RCC 7860 (cell line): ENCODE results near the gene OSBPL5.
A peak's percentile ranks its signal among the peaks of the same experiment; 100 is the strongest.
"Not testable (repeated sequence)": the region's sequence is repeated elsewhere in the genome, so short reads cannot be mapped to it uniquely, and the experiment has no call there.

Experiments
- DNase-seq: peaks from one replicate; pipeline ENCODE4 v3.0.0-alpha.2; 2015; ENCODE audit warnings: low spot score
- FAIRE-seq: peaks from 2 replicates; lab custom pipeline; 2012; peaks lifted over from hg19 to GRCh38; lab: Jason Lieb, UNC

Gene OSBPL5

DNA sequence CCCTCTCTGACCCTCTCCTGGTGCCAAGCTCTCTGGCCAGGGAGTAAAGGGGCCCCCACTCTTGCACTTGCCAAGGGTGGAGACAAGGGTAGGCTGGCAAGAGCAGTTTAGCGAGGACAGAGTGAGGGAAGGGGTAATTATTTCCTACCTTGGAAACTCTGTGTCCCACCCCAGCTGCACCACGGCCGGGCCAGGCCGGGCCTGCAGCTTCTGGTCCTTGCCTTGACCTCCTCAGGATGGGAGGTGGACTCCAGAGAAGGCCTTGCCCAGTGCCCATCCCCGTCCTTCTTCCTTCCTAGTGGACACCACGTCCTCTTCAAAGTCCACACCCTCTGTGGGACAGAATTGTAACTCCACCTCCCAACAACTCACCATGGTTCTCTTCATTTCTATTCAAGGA lies 18.4 kb upstream of the OSBPL5 start:
- no peak for FAIRE-seq
- no peak for DNase-seq

DNA sequence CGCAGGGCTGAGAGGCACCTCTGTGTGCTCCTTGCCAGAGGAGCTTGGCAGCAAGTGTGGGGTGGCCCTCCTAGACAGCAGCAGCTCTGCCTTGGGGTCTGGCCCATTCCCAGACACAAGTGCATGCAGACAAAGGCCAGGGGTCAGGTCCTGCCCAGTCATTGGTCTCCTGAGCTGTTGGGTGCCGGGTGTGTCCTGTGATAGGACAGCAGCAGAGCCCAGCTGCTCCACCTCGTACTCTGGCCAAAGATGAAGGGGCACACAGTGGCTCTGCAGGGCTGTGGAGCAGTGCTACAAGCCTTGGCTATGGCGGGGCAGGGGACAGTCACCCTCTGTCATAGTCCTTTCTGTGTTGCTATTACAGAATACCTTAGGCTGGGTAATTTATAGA lies 17.3 kb upstream of the OSBPL5 start:
- FAIRE-seq (no peak), DNase-seq (no peak)

DNA sequence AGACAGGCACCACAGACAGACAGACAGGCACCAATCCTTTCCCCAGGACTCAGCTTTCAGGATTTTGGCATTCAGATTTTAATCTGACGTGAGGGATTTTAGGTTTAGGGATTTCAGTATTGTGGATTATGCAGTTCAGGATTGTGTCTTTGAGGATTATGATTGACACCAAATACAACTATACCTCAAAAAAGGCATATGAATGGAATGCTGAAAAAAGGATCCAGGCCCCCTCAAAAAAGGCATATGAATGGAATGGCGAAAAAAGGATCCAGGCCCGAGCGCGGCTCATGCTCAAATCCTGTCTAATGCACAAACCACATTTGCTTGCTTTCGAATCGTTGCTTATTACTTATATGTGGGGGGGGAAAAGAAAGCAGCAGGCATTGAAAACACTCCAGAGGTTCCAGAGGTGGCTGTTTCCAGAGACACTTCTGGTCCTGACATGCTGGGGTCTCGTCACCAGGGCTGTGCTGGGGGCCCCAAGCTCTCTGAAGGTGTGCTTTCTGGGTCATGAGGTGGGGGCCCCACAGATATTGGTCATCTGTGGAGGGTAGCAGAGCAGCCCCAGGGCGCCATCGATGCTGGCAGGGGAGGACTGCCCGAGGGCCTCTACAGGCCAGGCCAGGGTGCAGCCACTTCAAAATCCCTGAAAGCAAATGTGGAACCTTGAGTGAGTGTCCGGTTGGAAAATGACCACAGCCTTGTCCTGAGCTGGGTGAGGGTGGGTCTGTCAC lies 16.8 kb upstream of the OSBPL5 start:
- FAIRE-seq: no peak
- no peak for DNase-seq

DNA sequence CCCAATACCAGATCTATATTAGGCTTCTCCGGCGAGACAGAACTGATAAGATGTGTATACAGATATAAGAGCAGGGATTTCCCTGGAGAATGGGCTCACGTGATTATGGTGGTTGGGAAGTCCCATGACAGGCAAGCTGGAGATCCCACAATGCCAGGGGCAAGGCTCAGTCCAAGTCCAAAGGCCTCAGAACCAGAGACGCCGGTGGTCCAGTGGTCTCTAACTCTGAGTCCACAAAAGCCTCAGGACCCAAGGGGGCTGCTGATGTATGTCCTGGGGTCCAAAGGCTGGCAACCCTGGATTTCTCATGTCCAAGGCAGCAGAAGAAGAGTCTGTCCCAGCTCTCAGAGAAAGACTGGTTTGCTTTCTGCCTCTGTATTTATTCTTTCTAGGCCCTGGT lies 15.8 kb upstream of the OSBPL5 start:
- no peak for FAIRE-seq

DNA sequence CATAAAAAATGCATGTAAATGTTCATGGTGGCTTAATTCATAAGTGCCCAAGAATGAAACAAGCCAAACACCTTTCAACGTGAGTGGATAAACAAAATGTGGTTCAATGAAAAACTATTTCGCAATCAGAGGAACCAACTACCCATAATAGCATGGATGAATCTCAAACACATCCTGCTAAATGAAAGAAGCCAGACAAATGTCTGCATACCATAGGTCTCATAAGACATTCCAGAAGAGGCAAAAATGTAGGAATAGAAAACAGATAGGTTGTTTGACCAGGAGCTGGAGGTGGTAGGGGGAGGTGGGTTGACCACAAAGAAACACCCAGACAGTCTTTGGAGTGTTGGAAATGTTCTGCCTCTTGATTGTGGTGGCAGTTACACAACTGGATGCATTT lies 13.2 kb upstream of the OSBPL5 start:
- DNase-seq (no peak), FAIRE-seq (no peak)

More for the DNA sequence above, 15.8 kb upstream of the OSBPL5 start:
- no peak for DNase-seq

DNA sequence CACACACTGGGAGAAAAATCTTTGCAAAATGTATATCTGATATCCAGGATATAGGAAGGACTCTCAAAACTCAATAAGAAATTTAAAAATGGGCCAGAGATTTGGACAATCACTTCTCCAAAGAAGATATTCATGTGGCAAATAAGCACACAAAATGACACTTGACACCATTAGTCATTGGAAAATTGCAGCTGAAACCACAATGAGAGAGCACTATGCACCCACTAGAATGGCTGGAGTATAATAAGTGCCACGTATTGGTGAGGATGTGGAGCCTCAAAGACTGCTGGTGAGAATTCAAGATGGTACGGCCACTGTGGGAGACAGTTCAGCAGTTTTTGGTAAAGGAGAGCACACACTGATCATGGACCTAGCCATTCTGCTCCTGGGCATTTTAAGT lies 12.8 kb upstream of the OSBPL5 start:
- DNase-seq (no peak), FAIRE-seq (no peak)

DNA sequence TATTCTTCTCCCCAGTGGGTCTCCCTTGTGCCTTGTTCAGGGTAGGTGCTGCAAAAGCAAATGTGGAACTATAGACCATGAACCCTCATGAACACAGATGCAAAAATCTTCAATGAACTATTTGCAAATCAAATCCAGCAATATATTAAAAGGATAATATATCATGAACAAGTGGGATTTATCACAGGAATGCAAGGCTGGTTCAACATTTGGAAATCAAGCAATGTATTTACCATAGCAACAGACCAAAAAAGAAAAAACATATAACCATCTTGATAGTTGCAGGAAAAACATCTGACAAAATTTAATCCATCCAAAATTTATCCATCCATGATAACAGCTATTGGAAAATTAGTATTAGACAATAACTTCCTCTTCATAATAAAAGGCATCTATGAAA lies 11.4 kb upstream of the OSBPL5 start:
- DNase-seq (no peak), FAIRE-seq (no peak)

DNA sequence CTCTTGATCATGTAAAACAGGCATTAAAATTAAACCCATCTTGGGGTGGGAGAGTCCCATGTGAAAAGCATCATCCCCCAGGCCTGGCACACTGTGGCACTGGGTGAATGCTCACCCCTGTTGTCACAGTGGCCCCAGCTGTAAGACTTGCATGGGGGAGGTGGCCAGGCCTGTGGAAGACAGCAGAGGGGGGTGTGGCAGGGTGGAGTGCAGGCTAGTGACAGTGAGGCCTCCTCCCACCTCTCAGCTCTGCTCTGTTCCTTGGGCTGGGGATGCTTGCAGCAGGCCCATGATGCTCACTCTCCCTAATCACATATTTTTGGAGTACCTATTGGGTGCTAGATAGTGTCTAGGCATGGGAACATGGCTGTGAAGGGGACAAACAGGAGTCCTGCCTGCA lies 10.1 kb upstream of the OSBPL5 start:
- DNase-seq: no peak
- FAIRE-seq: no peak

DNA sequence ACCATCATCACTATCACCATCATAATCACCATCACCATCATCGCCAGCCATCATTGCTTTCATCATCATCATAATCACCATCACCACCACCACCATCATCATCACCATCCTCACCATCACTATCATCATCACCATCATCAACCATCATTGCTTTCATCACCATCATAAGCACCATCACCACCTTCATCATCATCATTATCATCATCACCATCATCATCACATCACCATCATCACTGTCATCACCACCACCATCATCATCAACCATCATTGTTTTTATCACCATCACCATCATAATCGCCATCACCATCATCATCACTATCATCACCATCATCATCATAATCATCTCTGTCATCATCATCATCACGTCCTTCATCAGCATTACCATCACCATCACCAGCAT lies 9.3 kb upstream of the OSBPL5 start:
- FAIRE-seq (no peak), DNase-seq (no peak)

DNA sequence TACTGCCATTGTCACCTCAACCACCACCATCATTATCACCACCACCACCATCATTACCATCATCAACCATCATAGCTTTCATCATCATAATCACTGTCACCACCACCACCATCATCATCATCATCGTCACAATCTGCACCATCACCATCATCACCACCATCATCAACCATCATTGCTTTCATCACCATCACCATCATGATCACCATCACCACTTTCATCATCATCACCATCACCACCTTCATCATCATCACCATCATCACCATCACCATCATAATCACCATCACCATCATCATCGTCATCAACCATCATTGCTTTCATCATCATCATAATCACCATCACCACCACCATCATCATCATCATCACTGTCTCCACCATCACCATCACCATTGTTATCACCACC lies 8.7 kb upstream of the OSBPL5 start:
- DNase-seq (no peak), FAIRE-seq (no peak)

DNA sequence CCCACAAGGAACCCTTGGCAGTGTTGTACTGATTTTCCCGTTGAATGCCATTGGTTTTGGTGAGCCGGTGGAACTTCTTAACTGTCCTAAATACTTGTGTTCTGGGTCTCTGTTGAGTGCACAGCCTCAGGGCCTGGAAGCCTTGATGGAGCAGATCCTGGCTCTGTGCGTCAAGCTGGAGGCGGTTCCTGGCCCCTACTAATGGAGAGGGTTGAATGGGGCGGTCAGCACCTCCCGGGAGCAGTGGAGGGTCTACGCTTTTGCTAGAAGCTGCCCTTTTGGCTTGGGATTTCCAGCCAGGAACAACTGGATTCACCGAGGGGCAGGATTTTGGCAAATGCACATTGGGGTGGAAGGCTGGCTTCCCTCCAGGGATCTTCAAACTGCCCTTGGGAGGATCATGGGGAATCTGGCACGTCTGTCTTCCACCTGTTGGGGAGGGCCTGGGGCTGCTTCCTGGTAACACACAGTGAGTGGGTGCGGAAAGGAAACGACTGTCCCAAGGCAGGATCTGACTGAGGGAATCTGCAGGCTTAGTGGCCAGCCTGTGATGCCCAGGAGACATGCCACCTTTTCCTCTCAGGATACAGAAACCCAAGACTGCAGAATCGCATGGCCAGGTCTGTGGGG lies 6.9 kb upstream of the OSBPL5 start:
- DNase-seq (no peak), FAIRE-seq (no peak)

DNA sequence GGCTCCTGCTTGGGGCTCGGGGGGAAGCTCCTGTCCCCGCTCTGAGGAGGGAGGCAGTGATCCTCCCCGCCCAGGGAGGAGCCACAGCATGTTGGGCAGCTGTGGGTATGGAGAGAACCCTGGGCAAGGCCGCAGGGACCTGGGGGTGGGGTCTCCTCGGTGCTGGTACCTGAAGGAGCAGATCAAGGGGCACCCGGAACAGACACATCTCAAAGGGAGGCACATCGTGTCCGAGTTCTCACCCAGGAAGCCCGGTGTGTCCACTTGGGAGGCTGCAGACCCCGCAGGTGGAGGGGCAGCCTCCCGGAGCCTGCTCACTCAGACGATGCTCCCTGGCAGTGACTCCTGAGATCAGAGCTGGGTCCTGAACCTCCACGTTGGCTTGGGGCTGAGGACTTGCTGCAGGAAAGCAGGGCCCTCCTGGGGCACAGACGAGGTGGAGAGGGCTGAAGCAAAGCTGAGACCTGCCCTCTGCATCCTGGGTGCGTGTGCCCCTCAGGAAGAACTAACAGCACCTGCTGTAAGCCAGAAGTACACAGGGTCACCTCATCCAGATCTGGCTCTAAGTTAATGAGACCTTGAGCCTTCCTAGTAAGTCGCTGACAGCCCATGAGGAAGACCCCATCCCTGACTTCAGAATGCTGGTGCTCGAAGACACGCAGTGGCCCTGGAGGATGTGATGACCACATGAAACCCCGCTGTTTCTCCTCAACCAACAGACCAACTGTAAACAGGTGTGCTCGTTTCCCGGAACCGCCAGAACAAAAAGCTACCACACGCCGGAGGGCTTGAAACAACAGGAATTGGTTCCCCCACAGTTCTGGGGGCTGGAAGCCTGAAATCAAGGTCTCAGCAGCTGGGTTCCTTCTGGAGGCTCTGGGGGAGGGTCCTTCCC lies 5.9 kb upstream of the OSBPL5 start:
- no peak for DNase-seq
- FAIRE-seq: no peak

DNA sequence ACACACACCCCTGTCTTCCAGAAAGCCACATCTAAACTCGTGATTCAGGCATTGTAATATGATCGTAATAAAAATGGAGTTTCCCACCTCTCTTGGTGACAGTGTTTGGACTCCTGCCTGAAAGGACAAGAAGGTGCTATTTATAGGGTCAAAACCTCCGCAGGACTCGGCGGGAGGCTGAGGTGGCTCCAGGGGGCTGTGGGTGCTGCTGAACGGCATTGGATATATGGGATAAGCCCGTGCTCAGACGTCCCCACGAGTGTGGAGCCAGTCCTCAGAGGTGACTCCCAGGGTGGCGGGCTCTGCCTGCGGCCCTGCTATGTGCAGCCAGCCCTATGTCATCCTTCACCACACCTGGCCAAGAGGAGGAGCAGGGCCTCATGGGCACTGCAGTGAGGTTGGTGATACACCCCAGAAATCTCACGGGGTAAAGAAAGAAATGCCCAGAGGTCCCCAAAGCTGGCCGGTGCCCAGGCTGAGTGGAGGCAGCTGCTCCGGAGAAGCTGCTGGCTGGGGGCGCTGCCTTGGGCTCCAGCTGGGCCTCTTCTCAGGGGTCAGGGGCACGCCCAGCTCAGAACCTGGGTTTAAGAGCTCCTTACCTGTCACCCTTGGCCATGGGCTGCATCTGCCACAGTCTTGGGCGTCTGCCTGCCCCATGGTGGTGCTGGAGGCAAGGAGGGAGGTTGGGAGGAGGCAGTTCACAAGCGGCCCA lies 5.1 kb upstream of the OSBPL5 start:
- FAIRE-seq: no peak

DNA sequence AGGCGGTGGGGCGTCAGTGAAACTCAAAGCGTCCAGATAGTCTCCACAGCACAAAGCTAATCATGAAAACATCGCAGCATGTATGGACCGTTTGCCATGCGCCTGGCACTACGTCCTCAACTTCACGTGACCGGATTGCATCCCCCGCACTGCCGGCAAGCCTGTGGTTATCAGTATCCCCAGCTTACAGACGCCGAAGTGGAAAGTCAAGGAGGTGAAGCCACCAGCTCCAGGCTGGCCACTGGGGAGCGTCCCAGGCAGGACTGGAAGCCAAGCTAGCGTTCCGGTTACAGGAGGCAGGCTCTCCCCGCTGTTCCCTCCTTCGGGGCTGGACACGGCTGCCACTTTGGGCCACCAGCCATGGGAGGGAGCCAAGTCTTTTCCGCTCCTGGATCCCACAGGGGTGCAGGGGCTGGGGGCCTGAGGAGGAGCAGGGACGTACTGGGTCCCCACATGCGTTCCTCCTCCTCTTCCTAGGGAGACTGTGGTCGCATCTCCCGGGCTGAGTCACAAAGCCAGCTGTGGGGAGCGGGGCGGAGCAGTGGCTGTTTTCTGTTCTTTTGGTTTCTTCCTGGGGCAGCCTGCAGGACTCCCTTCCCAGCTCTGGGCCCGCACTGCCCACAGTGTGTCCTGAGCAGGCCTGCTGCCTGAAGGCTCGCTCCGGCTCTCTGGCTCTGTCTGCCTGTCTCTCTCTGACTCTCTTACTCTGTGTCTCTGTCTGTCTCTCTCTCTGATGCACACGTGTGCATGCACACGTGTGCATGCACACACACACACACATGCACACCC lies 4.3 kb upstream of the OSBPL5 start:
- FAIRE-seq (no peak), DNase-seq (peak; percentile 33)

More for the DNA sequence above, 5.1 kb upstream of the OSBPL5 start:
- DNase-seq: peak; percentile 8

DNA sequence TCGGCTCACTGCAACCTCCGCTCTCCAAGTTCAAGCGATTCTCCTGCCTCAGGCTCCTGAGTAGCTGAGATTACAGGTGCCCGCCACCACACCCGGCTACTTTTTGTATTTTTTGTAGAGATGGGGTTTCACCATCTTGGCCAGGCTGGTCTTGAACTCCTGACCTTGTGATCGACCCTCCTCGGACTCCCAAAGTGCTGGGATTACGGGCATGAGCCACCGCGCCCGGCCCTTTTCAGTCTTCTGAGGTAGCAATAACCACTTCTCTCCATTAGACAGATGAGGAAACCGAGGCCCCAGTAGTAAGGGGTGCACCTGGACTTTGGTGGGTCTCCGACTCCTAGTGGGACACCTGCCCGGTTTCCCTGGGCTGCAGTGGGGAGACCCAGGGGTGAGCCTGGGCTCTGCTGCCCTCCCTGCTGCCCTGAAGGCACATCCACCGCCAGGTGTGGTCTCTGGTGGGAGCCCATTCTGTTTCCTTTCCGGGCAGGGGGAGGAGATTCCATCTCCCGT lies 3.7 kb upstream of the OSBPL5 start:
- DNase-seq, FAIRE-seq: not testable (repeated sequence)

DNA sequence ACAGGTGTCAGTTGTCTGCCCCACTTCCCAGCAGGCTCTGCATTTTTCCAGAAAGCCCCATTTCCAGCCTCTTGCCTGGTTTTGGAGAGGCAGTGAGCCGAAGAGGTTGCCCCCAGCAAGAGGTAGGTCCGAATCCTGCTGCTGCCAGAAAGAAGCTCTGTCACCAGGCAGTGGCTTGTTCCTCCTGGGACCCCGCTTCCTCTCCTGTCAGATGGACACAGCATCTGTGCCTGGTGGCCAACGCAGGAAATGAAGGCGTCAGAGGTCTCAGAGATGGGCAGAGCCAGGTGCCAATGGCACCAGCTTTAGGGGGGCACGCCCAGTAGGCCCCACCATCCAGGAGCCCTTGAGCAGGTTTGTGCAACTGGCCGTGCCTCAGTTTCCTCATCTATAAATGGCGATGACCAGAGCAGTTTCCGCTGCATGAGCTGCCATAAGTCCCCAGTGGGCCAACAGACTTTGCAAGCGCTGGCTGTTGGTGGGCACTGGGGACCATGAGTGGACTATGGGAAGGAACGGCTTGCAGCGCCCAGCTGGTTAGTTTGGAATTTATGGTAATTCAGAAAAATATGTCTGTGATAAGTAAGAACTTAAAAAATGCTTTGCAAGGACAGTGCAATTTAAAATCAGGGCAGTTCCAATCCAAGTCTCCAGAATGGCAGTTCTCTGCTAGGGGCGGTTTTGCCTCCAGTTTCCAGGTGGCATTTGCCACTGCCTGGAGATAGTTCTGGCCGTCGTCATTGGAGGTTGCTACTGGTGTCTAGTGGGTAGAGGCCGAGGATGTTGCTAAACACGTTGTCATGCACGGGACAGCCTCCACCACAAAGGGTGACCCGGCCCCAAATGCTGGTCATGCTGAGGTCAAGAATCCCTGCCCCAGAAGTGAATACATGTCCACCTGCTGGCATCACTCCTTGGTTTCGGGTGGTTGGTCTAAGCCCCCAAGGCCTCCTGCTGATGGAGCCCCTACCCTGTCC lies 2.3 kb upstream of the OSBPL5 start:
- DNase-seq: no peak
- no peak for FAIRE-seq

DNA sequence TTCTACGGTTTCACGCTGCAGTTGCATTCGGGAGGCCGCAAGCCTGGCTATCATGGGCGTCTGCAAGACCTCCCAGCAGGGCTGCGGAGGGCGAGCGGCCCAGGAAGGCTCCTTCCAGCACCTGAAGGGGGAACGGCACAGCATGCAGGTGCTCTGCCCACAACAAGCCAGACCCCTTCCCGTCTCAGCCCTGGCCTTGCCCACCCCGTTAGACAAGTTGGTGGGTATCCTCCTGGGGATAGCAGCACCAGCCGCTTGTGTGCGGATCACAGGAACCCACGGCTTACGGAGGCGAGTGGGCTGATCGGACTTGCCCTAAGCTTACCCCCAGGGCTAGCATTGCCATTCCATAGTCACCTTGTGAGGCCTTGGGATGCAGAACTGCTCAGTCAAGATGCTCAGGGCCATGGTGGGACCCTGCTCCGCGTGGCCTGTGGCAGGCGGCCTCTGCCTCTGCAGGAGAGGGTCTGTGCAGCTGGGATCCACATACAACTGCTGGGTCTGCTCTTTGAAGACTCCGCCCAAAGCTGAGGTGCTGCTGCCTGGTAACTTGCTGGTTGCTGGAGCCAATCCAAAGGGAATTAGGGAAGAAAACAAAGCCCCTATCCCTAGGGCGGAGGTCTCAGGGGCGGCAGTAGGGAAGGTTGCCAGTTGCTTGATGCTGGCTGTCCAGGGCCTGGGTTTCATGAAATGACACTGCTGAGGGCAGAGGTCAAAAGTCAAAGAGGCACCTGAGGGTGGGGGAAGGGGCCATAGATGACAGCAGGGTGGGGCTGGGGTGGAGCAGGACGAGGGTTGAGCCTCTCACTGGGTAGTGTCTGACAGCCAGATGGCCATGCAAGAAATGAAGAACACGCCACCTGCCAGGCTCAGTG lies 1.4 kb upstream of the OSBPL5 start:
- no peak for DNase-seq
- no peak for FAIRE-seq

DNA sequence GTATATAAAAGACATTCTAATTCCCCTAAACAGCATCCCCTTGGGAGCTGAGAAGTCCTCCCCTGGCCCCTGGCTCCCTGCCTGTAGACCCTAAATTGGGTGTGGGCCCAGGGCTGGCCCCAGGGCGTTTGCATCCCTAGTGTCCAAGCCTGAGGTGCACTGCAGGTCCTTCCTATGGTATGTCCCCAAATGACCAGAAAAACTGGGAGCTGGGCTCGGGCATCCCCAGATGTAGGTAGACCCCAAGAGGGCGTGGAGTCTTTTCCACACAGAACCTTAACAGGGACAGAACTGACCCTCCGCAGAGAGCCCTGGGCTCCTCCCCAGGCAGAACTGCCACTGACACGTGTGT lies 782 bp upstream of the OSBPL5 start:
- DNase-seq (no peak), FAIRE-seq (no peak)
